Kidney (tissue), 14 donors: ENCODE data around the gene FAM131A. TPM values are rescaled to one million over a fixed set of nuclear protein-coding genes. Genes with fewer than 3 reads are reported as not detected.

Source experiments
- DNase-seq, 5 donors: peaks; one replicate each; pipeline ENCODE4 v3.0.0-alpha.2; 2013 to 2020
- FAIRE-seq: peaks from 2 replicates; lab custom pipeline; 2012; peaks lifted over from hg19 to GRCh38; lab: Jason Lieb, UNC
- H3K27ac ChIP-seq, 2 donors: one replicate each; pipeline ENCODE4 v1.7.0; 2013; ENCODE audit warnings: low read depth in 2 of 2, low read length in 2 of 2, inconsistent platforms in 1 of 2
- H3K27me3 ChIP-seq: one replicate; pipeline ENCODE4 v1.7.1; 2013; ENCODE audit warnings: low read length, inconsistent platforms; ENCODE audit not compliant: control insufficient read depth, insufficient read depth
- H3K36me3 ChIP-seq, 3 donors: one replicate each; pipeline versions ENCODE4 v1.7.0 to v1.7.1; 2013; ENCODE audit warnings: low read length in 3 of 3, control low read depth in 1 of 3, inconsistent platforms in 1 of 3; ENCODE audit not compliant: insufficient read depth in 3 of 3, control insufficient read depth in 2 of 3
- H3K4me1 ChIP-seq, 3 donors: one replicate each; pipeline versions ENCODE4 v1.7.0 to v1.7.1; 2013; ENCODE audit warnings: low read length in 3 of 3, inconsistent platforms in 1 of 3, low read depth in 1 of 3; ENCODE audit not compliant: control insufficient read depth in 2 of 3, insufficient read depth in 2 of 3
- H3K4me3 ChIP-seq, 3 donors: one replicate each; pipeline versions ENCODE4 v1.7.0 to v1.8.1; 2013; ENCODE audit warnings: low read length in 3 of 3, control low read depth in 1 of 3, inconsistent platforms in 1 of 3
- H3K9ac ChIP-seq, 3 donors: one replicate each; pipeline versions ENCODE4 v1.7.0 to v1.7.1; 2013; ENCODE audit warnings: low read length in 3 of 3, control low read depth in 1 of 3, inconsistent platforms in 1 of 3
- H3K9me3 ChIP-seq, 3 donors: one replicate each; pipeline versions ENCODE4 v1.7.0 to v1.7.1; 2013; ENCODE audit warnings: low read length in 3 of 3, control low read depth in 1 of 3, inconsistent platforms in 1 of 3; ENCODE audit not compliant: control insufficient read depth in 2 of 3, insufficient read depth in 1 of 3
- CTCF ChIP-seq: IDR thresholded peaks from 3 replicates; pipeline ENCODE4 v1.5.1; 2012; ENCODE audit warnings: mild to moderate bottlenecking, moderate library complexity, borderline replicate concordance; ENCODE audit not compliant: insufficient read depth; ENCODE audit errors: extremely low read depth
- intact Hi-C: fragments of 100-400 bp; cut with DNase I; formaldehyde crosslinking; loops from one replicate; pipeline ENCODE4 v1.11.1; 2022
- polyA plus RNA-seq: library from polyadenylated mRNA; stranded (reverse); fragments of 350-450 nt; fragmentation: Illumina TruSeq; extraction: RNeasy Lipid Tissue Mini Kit (QIAGEN cat#74804); gene quantifications from one replicate; pipeline ENCODE4 v1.2.3, GENCODE V29; 2014; ENCODE audit warnings: low read depth, low replicate concordance; ENCODE audit not compliant: insufficient read depth
- total RNA-seq: library from RNA; stranded (reverse); fragmentation: NEBNext Ultra II Directional; extraction: Animal tissue kit (Norgen Biotek cat#: 25700); gene quantifications from one replicate; pipeline ENCODE4 v1.2.1, GENCODE V29; 2021
- donor health status: control.
- donor health status: control.
- donor health status: control.
- donor health status: control.
- donor health status: control.
- donor health status: DM: yes; HTN: yes; CAD: no.
- donor health status: Normal renal cell carcinoma (clear cell type).

The FAM131A gene
- total and polyA plus RNA-seq, 2 donors from 2014 or later, result 14.0 to 20.1 TPM

- Histone ChIP-seq H3K4me1 (peaks cover 0 to 29% (median 11%) of the 10 kb centered on the region in 3 donors), H3K9me3 (no peaks in the 10 kb centered on the region), H3K9ac (no peak overlapping the region), H3K27me3 (no peaks in the 10 kb centered on the region), H3K27ac (peak overlapping the region; percentile 14 to 95), H3K36me3 (peaks cover 18 to 47% (median 34%) of the 10 kb centered on the region in 3 donors), H3K4me3 (no peak overlapping the region)
- no peak for FAIRE-seq
- no peak for TF ChIP-seq CTCF
- intact Hi-C loops, result no loop called here
- DNase-seq, result peak in 1 of 5 donors; percentile 73
Measured at GRCh38 chr3:184334470-184335158, 2.8 kb upstream of the FAM131A start.

- H3K9ac ChIP-seq, result peak overlapping the region in 2 of 3 donors; percentile 29 to 78
- peaks cover 18 to 43% (median 32%) of the 10 kb centered on the region in 3 donors for H3K36me3 ChIP-seq
- intact Hi-C loops, result no loop called here
- H3K27me3 ChIP-seq, result no peaks in the 10 kb centered on the region
- DNase-seq, result no peak
- H3K27ac ChIP-seq, result peak overlapping the region; percentile 93 to 95
- H3K9me3 ChIP-seq, result no peaks in the 10 kb centered on the region
- no peak for TF ChIP-seq CTCF
- H3K4me3 ChIP-seq, result peak overlapping the region; percentile 15 to 84 (median 64)
- no peak for FAIRE-seq
- H3K4me1 ChIP-seq, result peaks cover 0 to 29% (median 11%) of the 10 kb centered on the region in 3 donors
Measured at GRCh38 chr3:184335291-184335660, 2.1 kb upstream of the FAM131A start.

GRCh38 chr3:184335661-184336546, 1.5 kb upstream of the FAM131A start:
- H3K36me3 ChIP-seq, result peaks cover 18 to 42% (median 31%) of the 10 kb centered on the region in 3 donors
- H3K9ac ChIP-seq, result peak overlapping the region; percentile 29 to 78 (median 77)
- intact Hi-C loops, result no loop called here
- H3K4me3 ChIP-seq, result peak overlapping the region; percentile 64 to 84 (median 83)
- no peaks in the 10 kb centered on the region for H3K27me3 ChIP-seq
- peaks cover 0 to 29% (median 11%) of the 10 kb centered on the region in 3 donors for H3K4me1 ChIP-seq
- FAIRE-seq (no peak), DNase-seq (peak; percentile 88 to 95 (median 91))
- H3K9me3 ChIP-seq, result no peaks in the 10 kb centered on the region
- H3K27ac ChIP-seq, result peak overlapping the region; percentile 93 to 95
- TF ChIP-seq CTCF, result no peak
